ENCODE data around the gene MEGF6. TPM values are rescaled to one million over a fixed set of nuclear protein-coding genes. Genes with fewer than 3 reads are reported as not detected.

Gene MEGF6
- total and polyA plus RNA-seq, 2 donors (not counting 1 experiment from before 2014, with no cell fraction given) = 43.2 to 77.3 TPM

GRCh38 chr1:3523980-3524379 lies 87.3 kb downstream of the MEGF6 start:
- no peak overlapping the region for H3K27ac ChIP-seq (ENCODE audit: low read length in 2 of 2)
- H2AFZ ChIP-seq (ENCODE audit: insufficient read depth, low read depth, low read length, poor library complexity, severe bottlenecking) = no peak overlapping the region
- no peaks in the 10 kb centered on the region for H3K9me3 Mint-ChIP-seq (ENCODE audit: insufficient read depth)
- H3K27me3 Mint-ChIP-seq = no peaks in the 10 kb centered on the region
- H3K9ac ChIP-seq (ENCODE audit: low read length) = no peak overlapping the region
- H3K4me3 ChIP-seq (ENCODE audit: control extremely low read depth in 1 of 5, extremely low read depth in 1 of 5, insufficient read depth in 1 of 5, low read depth in 2 of 5, low read length in 4 of 5) = no peak overlapping the region
- no peaks in the 10 kb centered on the region for H3K9me3 ChIP-seq (ENCODE audit: control extremely low read depth in 1 of 3, control insufficient read depth in 2 of 3, insufficient read depth in 1 of 3, low read length in 2 of 3)
- no peak overlapping the region for H3K4me2 ChIP-seq (replicated peaks; ENCODE audit: low read depth, low read length, poor library complexity, severe bottlenecking)
- H3K36me3 ChIP-seq (replicated peaks in 1 of 2; ENCODE audit: control extremely low read depth in 1 of 2, control insufficient read depth in 1 of 2, extremely low read depth in 1 of 2, insufficient read depth in 2 of 2, low read length in 1 of 2) = no peaks in the 10 kb centered on the region
- intact Hi-C loops (cut with micrococcal nuclease) = no loop called here
- ChIA-PET CTCF (no interaction called here), POLR2A (no interaction called here)
- TF ChIP-seq EZH2 (IDR thresholded peaks at IDR 0.05; ENCODE audit: borderline replicate concordance, insufficient read depth, low read depth, low read length, poor library complexity, severe bottlenecking) = no peak
- TF ChIP-seq, protein P1, sequence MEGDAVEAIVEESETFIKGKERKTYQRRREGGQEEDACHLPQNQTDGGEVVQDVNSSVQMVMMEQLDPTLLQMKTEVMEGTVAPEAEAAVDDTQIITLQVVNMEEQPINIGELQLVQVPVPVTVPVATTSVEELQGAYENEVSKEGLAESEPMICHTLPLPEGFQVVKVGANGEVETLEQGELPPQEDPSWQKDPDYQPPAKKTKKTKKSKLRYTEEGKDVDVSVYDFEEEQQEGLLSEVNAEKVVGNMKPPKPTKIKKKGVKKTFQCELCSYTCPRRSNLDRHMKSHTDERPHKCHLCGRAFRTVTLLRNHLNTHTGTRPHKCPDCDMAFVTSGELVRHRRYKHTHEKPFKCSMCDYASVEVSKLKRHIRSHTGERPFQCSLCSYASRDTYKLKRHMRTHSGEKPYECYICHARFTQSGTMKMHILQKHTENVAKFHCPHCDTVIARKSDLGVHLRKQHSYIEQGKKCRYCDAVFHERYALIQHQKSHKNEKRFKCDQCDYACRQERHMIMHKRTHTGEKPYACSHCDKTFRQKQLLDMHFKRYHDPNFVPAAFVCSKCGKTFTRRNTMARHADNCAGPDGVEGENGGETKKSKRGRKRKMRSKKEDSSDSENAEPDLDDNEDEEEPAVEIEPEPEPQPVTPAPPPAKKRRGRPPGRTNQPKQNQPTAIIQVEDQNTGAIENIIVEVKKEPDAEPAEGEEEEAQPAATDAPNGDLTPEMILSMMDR (IDR thresholded peaks at IDR 0.05) = no peak
- no peak for ATAC-seq (ENCODE audit: low read depth)
- H3K4me1 Mint-ChIP-seq = peaks cover 3% of the 10 kb centered on the region
- peaks cover 16% of the 10 kb centered on the region for H3K79me2 ChIP-seq (ENCODE audit: control insufficient read depth, insufficient read depth, low read length)
- DNase-seq = no peak
- no peak overlapping the region for H3K27ac Mint-ChIP-seq
- no peak overlapping the region for H3K4me3 Mint-ChIP-seq
- no peaks in the 10 kb centered on the region for H3K4me1 ChIP-seq (ENCODE audit: control insufficient read depth in 2 of 2, insufficient read depth in 2 of 2, low read length in 2 of 2)
- 94% methylated on average over 10 of the region's 13 CpGs for WGBS (ENCODE audit: insufficient coverage)
- H4K20me1 ChIP-seq (ENCODE audit: control insufficient read depth, insufficient read depth, low read length, poor library complexity, severe bottlenecking) = peaks cover 46% of the 10 kb centered on the region
- no peaks in the 10 kb centered on the region for H3K27me3 ChIP-seq (replicated peaks in 1 of 4; ENCODE audit: control extremely low read depth in 1 of 4, control insufficient read depth in 3 of 4, insufficient read depth in 4 of 4, low read length in 3 of 4)

DNA sequence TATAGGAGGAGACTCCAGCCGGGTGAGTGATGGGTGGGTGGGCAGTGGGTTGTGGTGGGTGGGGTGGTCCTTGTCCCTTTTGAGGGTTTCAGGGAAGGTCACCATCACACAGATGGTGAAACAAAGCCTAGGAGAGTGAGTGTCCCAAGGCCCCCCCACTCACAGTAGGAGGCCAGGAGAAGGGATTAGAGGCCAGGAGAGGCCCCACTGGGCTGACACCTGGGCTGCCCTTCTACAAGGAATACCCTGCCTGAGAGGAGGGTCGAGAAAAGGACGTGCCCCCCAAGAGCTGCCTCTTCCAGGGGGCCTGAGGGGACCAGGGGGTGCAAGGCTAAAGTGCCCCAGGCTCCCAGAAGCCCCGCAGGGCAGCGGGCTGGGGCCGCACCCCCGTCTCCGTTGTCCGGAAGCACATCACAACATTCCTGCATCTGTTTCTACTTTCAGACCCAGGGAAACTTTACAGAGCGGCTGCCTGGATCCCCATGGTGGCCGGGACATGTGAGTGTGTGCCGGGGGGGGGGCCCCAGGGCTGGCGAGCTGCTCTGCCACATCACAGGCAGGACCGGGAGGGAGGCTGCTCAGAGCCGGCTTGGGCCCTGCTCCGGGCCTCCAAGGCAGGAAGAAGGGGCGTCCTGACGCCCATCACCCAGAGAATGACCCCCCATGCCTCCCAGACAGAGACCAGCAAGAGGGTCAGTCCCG lies 88.6 kb downstream of the MEGF6 start:
- Histone ChIP-seq H3K27ac (ENCODE audit: low read length in 2 of 2) (no peak overlapping the region), H4K20me1 (ENCODE audit: control insufficient read depth, insufficient read depth, low read length, poor library complexity, severe bottlenecking) (peaks cover 59% of the 10 kb centered on the region), H3K27me3 (replicated peaks in 1 of 4; ENCODE audit: control extremely low read depth in 1 of 4, control insufficient read depth in 3 of 4, insufficient read depth in 4 of 4, low read length in 3 of 4) (no peaks in the 10 kb centered on the region), H3K79me2 (ENCODE audit: control insufficient read depth, insufficient read depth, low read length) (peaks cover 22% of the 10 kb centered on the region), H3K4me2 (replicated peaks; ENCODE audit: low read depth, low read length, poor library complexity, severe bottlenecking) (no peak overlapping the region), H2AFZ (ENCODE audit: insufficient read depth, low read depth, low read length, poor library complexity, severe bottlenecking) (no peak overlapping the region), H3K9me3 (ENCODE audit: control extremely low read depth in 1 of 3, control insufficient read depth in 2 of 3, insufficient read depth in 1 of 3, low read length in 2 of 3) (peaks cover 0 to 11% (median 0%) of the 10 kb centered on the region in 3 donors), H3K9ac (ENCODE audit: low read length) (no peak overlapping the region), H3K36me3 (replicated peaks in 1 of 2; ENCODE audit: control extremely low read depth in 1 of 2, control insufficient read depth in 1 of 2, extremely low read depth in 1 of 2, insufficient read depth in 2 of 2, low read length in 1 of 2) (no peaks in the 10 kb centered on the region), H3K4me3 (ENCODE audit: control extremely low read depth in 1 of 5, extremely low read depth in 1 of 5, insufficient read depth in 1 of 5, low read depth in 2 of 5, low read length in 4 of 5) (no peak overlapping the region), H3K4me1 (ENCODE audit: control insufficient read depth in 2 of 2, insufficient read depth in 2 of 2, low read length in 2 of 2) (no peaks in the 10 kb centered on the region)
- Mint-ChIP-seq H3K4me1 (peaks cover 1% of the 10 kb centered on the region), H3K27me3 (no peaks in the 10 kb centered on the region), H3K9me3 (ENCODE audit: insufficient read depth) (no peaks in the 10 kb centered on the region), H3K27ac (no peak overlapping the region), H3K4me3 (no peak overlapping the region)
- DNase-seq (no peak), ATAC-seq (ENCODE audit: low read depth) (no peak)
- TF ChIP-seq EZH2 (IDR thresholded peaks at IDR 0.05; ENCODE audit: borderline replicate concordance, insufficient read depth, low read depth, low read length, poor library complexity, severe bottlenecking) = no peak
- TF ChIP-seq, protein P1 (IDR thresholded peaks at IDR 0.05) = no peak
- POLR2A ChIA-PET = no interaction called here
- intact Hi-C loops (cut with micrococcal nuclease) = no loop called here
- 87% methylated on average over 15 of the region's 19 CpGs for WGBS (ENCODE audit: insufficient coverage)
- CTCF ChIA-PET = no interaction called here
